ENCODE measurements around the gene TEAD4.

DNA sequence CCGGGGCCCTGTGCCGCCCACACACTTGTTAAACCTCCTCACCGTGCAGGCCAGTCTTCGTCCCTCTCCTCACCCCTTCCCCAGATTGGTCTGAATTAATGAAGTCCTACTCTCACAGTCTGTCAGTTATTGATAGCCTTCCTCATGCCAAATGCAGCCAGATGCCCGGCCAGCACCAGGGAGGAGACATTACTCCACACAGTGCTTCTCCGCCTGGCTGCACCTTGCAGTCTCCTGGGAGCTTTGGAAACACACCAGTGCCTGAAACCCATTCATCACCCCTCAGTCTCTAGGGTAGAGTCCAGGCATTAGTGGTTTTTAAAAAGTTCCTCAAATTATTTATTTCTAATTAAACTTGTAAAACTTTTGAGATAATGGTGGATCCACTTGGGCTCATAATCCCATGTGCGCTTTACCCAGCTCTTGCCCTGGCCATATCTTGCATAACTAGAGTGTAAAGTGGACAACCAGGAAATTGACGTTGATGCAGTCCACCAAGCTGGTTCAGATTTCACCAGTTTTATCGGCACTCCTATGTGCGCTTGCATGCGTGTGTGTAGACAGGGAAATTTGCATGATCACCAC lies 79.8 kb downstream of the TEAD4 start:
- TF ChIP-seq, protein P1, sequence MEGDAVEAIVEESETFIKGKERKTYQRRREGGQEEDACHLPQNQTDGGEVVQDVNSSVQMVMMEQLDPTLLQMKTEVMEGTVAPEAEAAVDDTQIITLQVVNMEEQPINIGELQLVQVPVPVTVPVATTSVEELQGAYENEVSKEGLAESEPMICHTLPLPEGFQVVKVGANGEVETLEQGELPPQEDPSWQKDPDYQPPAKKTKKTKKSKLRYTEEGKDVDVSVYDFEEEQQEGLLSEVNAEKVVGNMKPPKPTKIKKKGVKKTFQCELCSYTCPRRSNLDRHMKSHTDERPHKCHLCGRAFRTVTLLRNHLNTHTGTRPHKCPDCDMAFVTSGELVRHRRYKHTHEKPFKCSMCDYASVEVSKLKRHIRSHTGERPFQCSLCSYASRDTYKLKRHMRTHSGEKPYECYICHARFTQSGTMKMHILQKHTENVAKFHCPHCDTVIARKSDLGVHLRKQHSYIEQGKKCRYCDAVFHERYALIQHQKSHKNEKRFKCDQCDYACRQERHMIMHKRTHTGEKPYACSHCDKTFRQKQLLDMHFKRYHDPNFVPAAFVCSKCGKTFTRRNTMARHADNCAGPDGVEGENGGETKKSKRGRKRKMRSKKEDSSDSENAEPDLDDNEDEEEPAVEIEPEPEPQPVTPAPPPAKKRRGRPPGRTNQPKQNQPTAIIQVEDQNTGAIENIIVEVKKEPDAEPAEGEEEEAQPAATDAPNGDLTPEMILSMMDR (IDR thresholded peaks at IDR 0.05) = no peak
- TF ChIP-seq EZH2 (IDR thresholded peaks at IDR 0.05) (no peak), EZH2phosphoT487 (IDR thresholded peaks at IDR 0.05) (no peak)

Measured in neural progenitor cell (in vitro differentiated cells).